SK-N-SH treated with all-trans-retinoic acid at 6 μM for 48 hours (cell line): Measurements from ENCODE around the gene DCAF16.

Experiments used
- ARNTL ChIP-seq: fragments of 450-650 bp; formaldehyde crosslinking; IDR thresholded peaks from 2 replicates; pipeline ENCODE4 v1.5.0; 2020; ENCODE audit warnings: low read depth, mild to moderate bottlenecking, moderate library complexity, borderline replicate concordance
- BACH2 ChIP-seq: fragments of 250-450 bp; sonication (Bioruptor Pico); IDR thresholded peaks from 2 replicates; pipeline ENCODE4 v1.9.0; 2021; ENCODE audit warnings: mild to moderate bottlenecking, borderline replicate concordance
- GLIS3 ChIP-seq: fragments of 250-450 bp; sonication (Bioruptor Pico); IDR thresholded peaks from 2 replicates; pipeline ENCODE4 v1.5.0; 2020; ENCODE audit warnings: mild to moderate bottlenecking, moderate library complexity
- RARB ChIP-seq: fragments of 250-450 bp; sonication (Bioruptor Pico); IDR thresholded peaks from 2 replicates; pipeline ENCODE4 v1.8.0; 2021; ENCODE audit warnings: mild to moderate bottlenecking, moderate library complexity
- TCF4 ChIP-seq: fragments of 250-450 bp; sonication (Bioruptor Pico); IDR thresholded peaks from 2 replicates; pipeline ENCODE4 v1.8.0; 2021; ENCODE audit warnings: mild to moderate bottlenecking, moderate library complexity, borderline replicate concordance
- ZC3H10 ChIP-seq: fragments of 250-450 bp; sonication (Bioruptor Pico); IDR thresholded peaks from 2 replicates; pipeline ENCODE4 v1.5.1; 2021; ENCODE audit warnings: mild to moderate bottlenecking, moderate library complexity
- ZNF565 ChIP-seq: fragments of 450-650 bp; formaldehyde crosslinking; conservative IDR thresholded peaks from 2 replicates; pipeline ENCODE4 v1.5.0; 2020; ENCODE audit warnings: low read depth, mild to moderate bottlenecking, moderate library complexity

DNA sequence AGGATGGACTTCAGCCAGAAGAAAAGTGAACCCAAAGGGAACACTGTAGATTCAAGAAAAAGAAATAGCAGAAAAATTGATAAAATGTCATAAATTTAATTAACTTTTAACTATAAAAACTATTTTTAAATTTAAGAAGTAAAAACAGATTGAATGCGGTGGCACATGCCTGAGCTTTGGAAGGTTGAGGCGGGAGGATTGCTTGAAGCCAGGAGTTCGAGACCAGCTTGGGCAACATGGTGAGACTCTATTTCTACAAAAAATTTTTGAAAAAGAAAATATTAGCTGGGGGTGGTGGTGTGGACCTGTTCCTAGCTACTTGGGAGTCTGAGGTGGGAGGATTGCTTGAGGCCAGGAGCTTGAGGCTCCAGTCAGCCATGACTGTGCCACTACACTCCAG, 32.1 kb downstream of the DCAF16 start:
- TF ChIP-seq GLIS3 = no peak
- TF ChIP-seq RARB = no peak
- TF ChIP-seq ARNTL (CRISPR knock-in tag) = no peak
- TF ChIP-seq BACH2 (CRISPR knock-in tag) = no peak
- no peak for TF ChIP-seq ZNF565 (CRISPR knock-in tag)
- no peak for TF ChIP-seq TCF4
- no peak for TF ChIP-seq ZC3H10 (CRISPR knock-in tag)
